K562 (cell line): ENCODE data around the gene CHAC1. TPM values are rescaled to one million over a fixed set of nuclear protein-coding genes. Genes with fewer than 3 reads are reported as not detected.

Source experiments
- ARHGAP35 ChIP-seq: fragments of 450-650 bp; IDR thresholded peaks from 2 replicates; pipeline ENCODE4 v1.6.1; 2018; ENCODE audit not compliant: partially characterized antibody
- CTCF ChIP-seq, 3 experiments: IDR thresholded peaks in 2 of 3; conservative IDR thresholded peaks in 1 of 3; 2 replicates each; pipeline ENCODE4 v1.5.1; 2011 to 2012; ENCODE audit warnings: low read length in 3 of 3, mild to moderate bottlenecking in 3 of 3, control low read depth in 2 of 3, improper control_type of control experiment in 1 of 3, inconsistent platforms in 1 of 3, low read depth in 1 of 3, mixed read lengths in 1 of 3, moderate library complexity in 1 of 3; ENCODE audit not compliant: insufficient read depth in 2 of 3
- DIDO1 ChIP-seq: fragments of 450-650 bp; IDR thresholded peaks from 2 replicates; pipeline ENCODE4 v1.6.1; 2016; ENCODE audit warnings: low read depth, missing biosample characterization, missing genetic modification characterization
- EGR1 ChIP-seq: fragments of 450-650 bp; conservative IDR thresholded peaks from 2 replicates; pipeline ENCODE4 v1.6.1; 2017; ENCODE audit warnings: mild to moderate bottlenecking
- ETV6 ChIP-seq, 3 experiments: fragments of 150-350 bp in 1 of 3; sonication (generic) in 1 of 3; formaldehyde crosslinking in 1 of 3; IDR thresholded peaks; 2 replicates each; pipeline versions ENCODE4 v1.6.1 to v1.8.0; 2014 to 2022; ENCODE audit warnings: borderline replicate concordance in 2 of 3, low read depth in 2 of 3, antibody characterized with exemption in 1 of 3, low read length in 1 of 3, mild to moderate bottlenecking in 1 of 3, missing genetic modification reagents in 1 of 3
- HNRNPK ChIP-seq: fragments of 200-400 bp; formaldehyde crosslinking; IDR thresholded peaks from one replicate; pipeline ENCODE4 v1.6.1; 2018; ENCODE audit warnings: mild to moderate bottlenecking, low read depth, low read length; ENCODE audit not compliant: poor library complexity, severe bottlenecking
- KDM1A ChIP-seq, 2 experiments: fragments of 450-650 bp; IDR thresholded peaks; 2 replicates each; pipeline ENCODE4 v1.6.1; 2016; ENCODE audit warnings: mild to moderate bottlenecking in 2 of 2
- PTTG1 ChIP-seq: fragments of 450-650 bp; IDR thresholded peaks from 2 replicates; pipeline ENCODE4 v1.6.1; 2016; ENCODE audit warnings: low read depth, mild to moderate bottlenecking, missing genetic modification characterization, missing compliant biosample characterization
- SIN3B ChIP-seq: fragments of 450-650 bp; IDR thresholded peaks from 2 replicates; pipeline ENCODE4 v1.6.1; 2017; ENCODE audit warnings: low read depth, mild to moderate bottlenecking, moderate library complexity
- TBP ChIP-seq: optimal IDR thresholded peaks from 2 replicates; pipeline ENCODE3; 2011; ENCODE audit warnings: low read depth, low read length, improper control_type of control experiment
- ZFP30 ChIP-seq: fragments of 250-450 bp; sonication (Bioruptor Pico); IDR thresholded peaks from 2 replicates; pipeline ENCODE4 v1.8.0; 2022; ENCODE audit warnings: moderate library complexity, mild to moderate bottlenecking, inconsistent platforms, borderline replicate concordance
- ZNF79 ChIP-seq: fragments of 250-450 bp; sonication (Bioruptor Pico); IDR thresholded peaks from 2 replicates; pipeline ENCODE4 v1.4.0; 2020; ENCODE audit warnings: low read depth, mild to moderate bottlenecking, moderate library complexity
- polyA plus RNA-seq, 8 experiments: library from polyadenylated mRNA; depleted of rRNA in 4 of 8; stranded (reverse) in 5 of 8; unstranded in 3 of 8; fragments of >200 nt; fragmentation: Nextera tagmentation in 2 of 8; fragmentation: Illumina TruSeq in 1 of 8; extraction: Ambion mirVana in 2 of 8; extraction: Trizol in 1 of 8; gene quantifications; 2 replicates each; pipeline versions ENCODE4 v1.2.1 to v1.2.3, GENCODE V29; 2011 to 2014; ENCODE audit warnings: inconsistent platforms in 1 of 8, missing spikeins in 1 of 8
- total RNA-seq, 7 experiments: library from RNA; depleted of rRNA in 6 of 7; stranded (reverse); fragments of >200 nt in 6 of 7; fragmentation: Illumina TruSeq in 2 of 7; extraction: Trizol in 2 of 7; gene quantifications; 2 replicates each; pipeline versions ENCODE4 v1.2.1 to v1.2.3, GENCODE V29; 2011 to 2021; ENCODE audit warnings: low replicate concordance in 1 of 7
- TF ChIP-seq, protein P1 (sequence below): fragments of 450-650 bp; IDR thresholded peaks from 2 replicates; pipeline ENCODE4 v1.6.1; 2016; ENCODE audit warnings: mild to moderate bottlenecking, moderate library complexity

The CHAC1 gene
- total and polyA plus RNA-seq, 9 of the 15 experiments (the other 6 are each of a cell fraction or from before 2014, with no cell fraction given) = 0.47 to 39.0 (median 7.5) TPM

DNA sequence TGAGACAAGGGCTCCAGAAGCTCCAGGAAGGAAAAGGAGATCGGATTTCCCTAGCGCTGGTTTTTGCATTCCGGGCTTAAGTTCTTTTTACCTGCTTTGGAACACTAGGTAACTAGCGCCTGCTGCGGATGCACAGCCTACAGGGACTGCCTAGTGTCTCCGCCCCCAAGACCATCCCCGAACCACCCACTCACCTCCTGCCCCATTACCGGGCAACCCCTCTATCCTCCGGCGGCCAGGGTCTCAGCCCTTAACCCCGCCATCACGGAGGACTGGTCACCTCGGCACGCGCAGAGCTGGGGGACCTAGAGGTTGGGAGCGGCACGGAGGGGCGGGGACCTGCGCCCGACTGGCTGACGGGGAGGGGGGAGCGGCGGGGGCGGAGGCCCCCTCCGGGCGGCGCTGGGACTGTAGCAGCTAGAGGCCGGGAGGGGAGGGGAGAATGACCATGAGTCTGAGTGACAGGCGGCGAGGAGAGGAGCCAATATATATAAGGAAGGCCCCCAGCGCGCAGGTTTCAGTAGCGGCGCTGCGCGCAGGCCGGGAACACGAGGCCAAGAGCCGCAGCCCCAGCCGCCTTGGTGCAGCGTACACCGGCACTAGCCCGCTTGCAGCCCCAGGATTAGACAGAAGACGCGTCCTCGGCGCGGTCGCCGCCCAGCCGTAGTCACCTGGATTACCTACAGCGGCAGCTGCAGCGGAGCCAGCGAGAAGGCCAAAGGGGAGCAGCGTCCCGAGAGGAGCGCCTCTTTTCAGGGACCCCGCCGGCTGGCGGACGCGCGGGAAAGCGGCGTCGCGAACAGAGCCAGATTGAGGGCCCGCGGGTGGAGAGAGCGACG is 24.2 kb upstream of the CHAC1 start, which contains the start of gene DLL4 (continued):
- TF ChIP-seq, protein P1, sequence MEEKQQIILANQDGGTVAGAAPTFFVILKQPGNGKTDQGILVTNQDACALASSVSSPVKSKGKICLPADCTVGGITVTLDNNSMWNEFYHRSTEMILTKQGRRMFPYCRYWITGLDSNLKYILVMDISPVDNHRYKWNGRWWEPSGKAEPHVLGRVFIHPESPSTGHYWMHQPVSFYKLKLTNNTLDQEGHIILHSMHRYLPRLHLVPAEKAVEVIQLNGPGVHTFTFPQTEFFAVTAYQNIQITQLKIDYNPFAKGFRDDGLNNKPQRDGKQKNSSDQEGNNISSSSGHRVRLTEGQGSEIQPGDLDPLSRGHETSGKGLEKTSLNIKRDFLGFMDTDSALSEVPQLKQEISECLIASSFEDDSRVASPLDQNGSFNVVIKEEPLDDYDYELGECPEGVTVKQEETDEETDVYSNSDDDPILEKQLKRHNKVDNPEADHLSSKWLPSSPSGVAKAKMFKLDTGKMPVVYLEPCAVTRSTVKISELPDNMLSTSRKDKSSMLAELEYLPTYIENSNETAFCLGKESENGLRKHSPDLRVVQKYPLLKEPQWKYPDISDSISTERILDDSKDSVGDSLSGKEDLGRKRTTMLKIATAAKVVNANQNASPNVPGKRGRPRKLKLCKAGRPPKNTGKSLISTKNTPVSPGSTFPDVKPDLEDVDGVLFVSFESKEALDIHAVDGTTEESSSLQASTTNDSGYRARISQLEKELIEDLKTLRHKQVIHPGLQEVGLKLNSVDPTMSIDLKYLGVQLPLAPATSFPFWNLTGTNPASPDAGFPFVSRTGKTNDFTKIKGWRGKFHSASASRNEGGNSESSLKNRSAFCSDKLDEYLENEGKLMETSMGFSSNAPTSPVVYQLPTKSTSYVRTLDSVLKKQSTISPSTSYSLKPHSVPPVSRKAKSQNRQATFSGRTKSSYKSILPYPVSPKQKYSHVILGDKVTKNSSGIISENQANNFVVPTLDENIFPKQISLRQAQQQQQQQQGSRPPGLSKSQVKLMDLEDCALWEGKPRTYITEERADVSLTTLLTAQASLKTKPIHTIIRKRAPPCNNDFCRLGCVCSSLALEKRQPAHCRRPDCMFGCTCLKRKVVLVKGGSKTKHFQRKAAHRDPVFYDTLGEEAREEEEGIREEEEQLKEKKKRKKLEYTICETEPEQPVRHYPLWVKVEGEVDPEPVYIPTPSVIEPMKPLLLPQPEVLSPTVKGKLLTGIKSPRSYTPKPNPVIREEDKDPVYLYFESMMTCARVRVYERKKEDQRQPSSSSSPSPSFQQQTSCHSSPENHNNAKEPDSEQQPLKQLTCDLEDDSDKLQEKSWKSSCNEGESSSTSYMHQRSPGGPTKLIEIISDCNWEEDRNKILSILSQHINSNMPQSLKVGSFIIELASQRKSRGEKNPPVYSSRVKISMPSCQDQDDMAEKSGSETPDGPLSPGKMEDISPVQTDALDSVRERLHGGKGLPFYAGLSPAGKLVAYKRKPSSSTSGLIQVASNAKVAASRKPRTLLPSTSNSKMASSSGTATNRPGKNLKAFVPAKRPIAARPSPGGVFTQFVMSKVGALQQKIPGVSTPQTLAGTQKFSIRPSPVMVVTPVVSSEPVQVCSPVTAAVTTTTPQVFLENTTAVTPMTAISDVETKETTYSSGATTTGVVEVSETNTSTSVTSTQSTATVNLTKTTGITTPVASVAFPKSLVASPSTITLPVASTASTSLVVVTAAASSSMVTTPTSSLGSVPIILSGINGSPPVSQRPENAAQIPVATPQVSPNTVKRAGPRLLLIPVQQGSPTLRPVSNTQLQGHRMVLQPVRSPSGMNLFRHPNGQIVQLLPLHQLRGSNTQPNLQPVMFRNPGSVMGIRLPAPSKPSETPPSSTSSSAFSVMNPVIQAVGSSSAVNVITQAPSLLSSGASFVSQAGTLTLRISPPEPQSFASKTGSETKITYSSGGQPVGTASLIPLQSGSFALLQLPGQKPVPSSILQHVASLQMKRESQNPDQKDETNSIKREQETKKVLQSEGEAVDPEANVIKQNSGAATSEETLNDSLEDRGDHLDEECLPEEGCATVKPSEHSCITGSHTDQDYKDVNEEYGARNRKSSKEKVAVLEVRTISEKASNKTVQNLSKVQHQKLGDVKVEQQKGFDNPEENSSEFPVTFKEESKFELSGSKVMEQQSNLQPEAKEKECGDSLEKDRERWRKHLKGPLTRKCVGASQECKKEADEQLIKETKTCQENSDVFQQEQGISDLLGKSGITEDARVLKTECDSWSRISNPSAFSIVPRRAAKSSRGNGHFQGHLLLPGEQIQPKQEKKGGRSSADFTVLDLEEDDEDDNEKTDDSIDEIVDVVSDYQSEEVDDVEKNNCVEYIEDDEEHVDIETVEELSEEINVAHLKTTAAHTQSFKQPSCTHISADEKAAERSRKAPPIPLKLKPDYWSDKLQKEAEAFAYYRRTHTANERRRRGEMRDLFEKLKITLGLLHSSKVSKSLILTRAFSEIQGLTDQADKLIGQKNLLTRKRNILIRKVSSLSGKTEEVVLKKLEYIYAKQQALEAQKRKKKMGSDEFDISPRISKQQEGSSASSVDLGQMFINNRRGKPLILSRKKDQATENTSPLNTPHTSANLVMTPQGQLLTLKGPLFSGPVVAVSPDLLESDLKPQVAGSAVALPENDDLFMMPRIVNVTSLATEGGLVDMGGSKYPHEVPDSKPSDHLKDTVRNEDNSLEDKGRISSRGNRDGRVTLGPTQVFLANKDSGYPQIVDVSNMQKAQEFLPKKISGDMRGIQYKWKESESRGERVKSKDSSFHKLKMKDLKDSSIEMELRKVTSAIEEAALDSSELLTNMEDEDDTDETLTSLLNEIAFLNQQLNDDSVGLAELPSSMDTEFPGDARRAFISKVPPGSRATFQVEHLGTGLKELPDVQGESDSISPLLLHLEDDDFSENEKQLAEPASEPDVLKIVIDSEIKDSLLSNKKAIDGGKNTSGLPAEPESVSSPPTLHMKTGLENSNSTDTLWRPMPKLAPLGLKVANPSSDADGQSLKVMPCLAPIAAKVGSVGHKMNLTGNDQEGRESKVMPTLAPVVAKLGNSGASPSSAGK = peak; percentile 95
- TF ChIP-seq PTTG1 (tag) (no peak), SIN3B (no peak), KDM1A (IDR thresholded peaks at IDR 0.05) (peak; percentile 60 to 64; a peak in 3 of 4 replicates), ZNF79 (no peak), ARHGAP35 (no peak), CTCF (IDR thresholded peaks at IDR 0.05 in 2 of 3, conservative IDR thresholded peaks at IDR 0.05 in 1 of 3; ENCODE audit: insufficient read depth in 2 of 3, low read depth in 1 of 3, low read length in 3 of 3) (peak in 1 of 3 experiments; percentile 10; a peak in 1 of 6 replicates), ZFP30 (CRISPR knock-in tag) (no peak), DIDO1 (no peak), ETV6 (IDR thresholded peaks at IDR 0.05; ENCODE audit: borderline replicate concordance in 1 of 2, low read depth in 2 of 2, low read length in 1 of 2) (no peak), ETV6 (CRISPR knock-in tag; IDR thresholded peaks at IDR 0.05; ENCODE audit: borderline replicate concordance) (peak; percentile 92; the same call in 1 of the 2 replicates), HNRNPK (no peak), EGR1 (peak; percentile 95), TBP (peak; percentile 96)
